Kidney (tissue), 14 donors: ENCODE measurements around the gene NPHP4. TPM values are rescaled to one million over a fixed set of nuclear protein-coding genes. Genes with fewer than 3 reads are reported as not detected.
A peak's percentile ranks its signal among the peaks of the same experiment; 100 is the strongest.

Source experiments
- DNase-seq, 5 donors: peaks; one replicate each; pipeline ENCODE4 v3.0.0-alpha.2; 2013 to 2020
- FAIRE-seq: peaks from 2 replicates; lab custom pipeline; 2012; peaks lifted over from hg19 to GRCh38; lab: Jason Lieb, UNC
- H3K27ac ChIP-seq, 2 donors: one replicate each; pipeline ENCODE4 v1.7.0; 2013; ENCODE audit warnings: low read depth in 2 of 2, low read length in 2 of 2, inconsistent platforms in 1 of 2
- H3K27me3 ChIP-seq: one replicate; pipeline ENCODE4 v1.7.1; 2013; ENCODE audit warnings: low read length, inconsistent platforms; ENCODE audit not compliant: control insufficient read depth, insufficient read depth
- H3K36me3 ChIP-seq, 3 donors: one replicate each; pipeline versions ENCODE4 v1.7.0 to v1.7.1; 2013; ENCODE audit warnings: low read length in 3 of 3, control low read depth in 1 of 3, inconsistent platforms in 1 of 3; ENCODE audit not compliant: insufficient read depth in 3 of 3, control insufficient read depth in 2 of 3
- H3K4me1 ChIP-seq, 3 donors: one replicate each; pipeline versions ENCODE4 v1.7.0 to v1.7.1; 2013; ENCODE audit warnings: low read length in 3 of 3, inconsistent platforms in 1 of 3, low read depth in 1 of 3; ENCODE audit not compliant: control insufficient read depth in 2 of 3, insufficient read depth in 2 of 3
- H3K4me3 ChIP-seq, 3 donors: one replicate each; pipeline versions ENCODE4 v1.7.0 to v1.8.1; 2013; ENCODE audit warnings: low read length in 3 of 3, control low read depth in 1 of 3, inconsistent platforms in 1 of 3
- H3K9ac ChIP-seq, 3 donors: one replicate each; pipeline versions ENCODE4 v1.7.0 to v1.7.1; 2013; ENCODE audit warnings: low read length in 3 of 3, control low read depth in 1 of 3, inconsistent platforms in 1 of 3
- H3K9me3 ChIP-seq, 3 donors: one replicate each; pipeline versions ENCODE4 v1.7.0 to v1.7.1; 2013; ENCODE audit warnings: low read length in 3 of 3, control low read depth in 1 of 3, inconsistent platforms in 1 of 3; ENCODE audit not compliant: control insufficient read depth in 2 of 3, insufficient read depth in 1 of 3
- intact Hi-C: fragments of 100-400 bp; cut with DNase I; formaldehyde crosslinking; loops from one replicate; pipeline ENCODE4 v1.11.1; 2022
- polyA plus RNA-seq: library from polyadenylated mRNA; stranded (reverse); fragments of 350-450 nt; fragmentation: Illumina TruSeq; extraction: RNeasy Lipid Tissue Mini Kit (QIAGEN cat#74804); gene quantifications from one replicate; pipeline ENCODE4 v1.2.3, GENCODE V29; 2014; ENCODE audit warnings: low read depth, low replicate concordance; ENCODE audit not compliant: insufficient read depth
- total RNA-seq: library from RNA; stranded (reverse); fragmentation: NEBNext Ultra II Directional; extraction: Animal tissue kit (Norgen Biotek cat#: 25700); gene quantifications from one replicate; pipeline ENCODE4 v1.2.1, GENCODE V29; 2021
- TF ChIP-seq, protein P1 (sequence below): IDR thresholded peaks from 3 replicates; pipeline ENCODE4 v1.5.1; 2012; ENCODE audit warnings: mild to moderate bottlenecking, moderate library complexity, borderline replicate concordance; ENCODE audit not compliant: insufficient read depth; ENCODE audit errors: extremely low read depth
- donor health status: control.
- donor health status: control.
- donor health status: control.
- donor health status: control.
- donor health status: control.
- donor health status: DM: yes; HTN: yes; CAD: no.
- donor health status: Normal renal cell carcinoma (clear cell type).

Gene NPHP4
- total and polyA plus RNA-seq, 2 donors from 2014 or later: 2.9 to 16.1 TPM

DNA sequence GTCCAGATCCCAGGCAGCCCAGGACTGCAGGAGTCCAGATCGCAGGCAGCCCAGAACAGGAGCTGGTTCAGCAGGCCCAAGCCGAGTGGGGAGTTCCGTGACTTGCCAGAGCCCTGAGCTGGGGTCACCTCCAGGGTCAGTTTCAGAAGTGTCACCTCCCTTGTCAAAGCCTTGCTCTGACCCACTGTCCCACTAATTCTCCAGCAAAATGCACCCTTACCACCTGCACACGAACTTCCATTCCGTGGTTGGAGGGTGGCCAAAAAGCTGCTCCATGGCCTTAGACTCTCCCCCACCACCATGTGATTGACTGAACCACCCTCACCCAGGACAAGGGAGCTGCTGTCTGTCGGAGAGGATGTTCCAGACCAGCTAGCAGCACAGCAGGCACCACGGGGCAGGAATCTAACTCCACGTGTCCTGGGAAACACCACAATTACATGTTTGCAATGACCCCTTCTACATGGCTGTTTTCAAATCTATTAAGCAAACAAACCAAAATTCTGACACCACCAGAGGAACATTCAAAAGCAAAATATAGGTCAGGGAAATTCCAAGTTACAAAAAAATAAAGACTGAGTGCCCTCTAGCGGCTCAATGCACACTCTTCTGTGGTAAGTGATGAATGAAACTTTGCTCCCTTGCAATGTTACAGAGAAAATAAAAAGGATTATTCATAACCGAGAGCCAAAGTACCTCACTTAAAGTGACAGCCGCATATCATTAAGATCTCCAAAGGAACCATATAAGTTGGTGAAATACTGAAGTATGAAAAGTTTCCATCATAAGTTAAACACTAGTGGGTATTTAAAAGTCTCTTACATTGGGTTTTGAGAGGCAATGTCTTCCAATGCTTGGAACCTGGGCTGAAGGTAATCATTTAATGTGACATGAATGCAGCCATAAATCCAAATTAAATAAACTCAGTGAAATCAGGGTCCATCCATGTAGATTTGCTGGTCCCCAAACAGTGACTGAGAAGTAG lies 76.3 kb downstream of the NPHP4 start:
- intact Hi-C loops: no loop called here
- H3K4me1 ChIP-seq: peaks cover 0 to 8% (median 8%) of the 10 kb centered on the region in 3 donors
- H3K4me3 ChIP-seq: no peak overlapping the region
- no peaks in the 10 kb centered on the region for H3K9me3 ChIP-seq
- no peak overlapping the region for H3K9ac ChIP-seq
- H3K27me3 ChIP-seq: no peaks in the 10 kb centered on the region
- peak; percentile 78 for FAIRE-seq
- H3K36me3 ChIP-seq: no peaks in the 10 kb centered on the region
- TF ChIP-seq, protein P1, sequence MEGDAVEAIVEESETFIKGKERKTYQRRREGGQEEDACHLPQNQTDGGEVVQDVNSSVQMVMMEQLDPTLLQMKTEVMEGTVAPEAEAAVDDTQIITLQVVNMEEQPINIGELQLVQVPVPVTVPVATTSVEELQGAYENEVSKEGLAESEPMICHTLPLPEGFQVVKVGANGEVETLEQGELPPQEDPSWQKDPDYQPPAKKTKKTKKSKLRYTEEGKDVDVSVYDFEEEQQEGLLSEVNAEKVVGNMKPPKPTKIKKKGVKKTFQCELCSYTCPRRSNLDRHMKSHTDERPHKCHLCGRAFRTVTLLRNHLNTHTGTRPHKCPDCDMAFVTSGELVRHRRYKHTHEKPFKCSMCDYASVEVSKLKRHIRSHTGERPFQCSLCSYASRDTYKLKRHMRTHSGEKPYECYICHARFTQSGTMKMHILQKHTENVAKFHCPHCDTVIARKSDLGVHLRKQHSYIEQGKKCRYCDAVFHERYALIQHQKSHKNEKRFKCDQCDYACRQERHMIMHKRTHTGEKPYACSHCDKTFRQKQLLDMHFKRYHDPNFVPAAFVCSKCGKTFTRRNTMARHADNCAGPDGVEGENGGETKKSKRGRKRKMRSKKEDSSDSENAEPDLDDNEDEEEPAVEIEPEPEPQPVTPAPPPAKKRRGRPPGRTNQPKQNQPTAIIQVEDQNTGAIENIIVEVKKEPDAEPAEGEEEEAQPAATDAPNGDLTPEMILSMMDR: peak; percentile 56
- peak in 2 of 5 donors; percentile 48 to 66 for DNase-seq
- no peak overlapping the region for H3K27ac ChIP-seq

- H3K36me3 ChIP-seq: no peaks in the 10 kb centered on the region
- no peaks in the 10 kb centered on the region for H3K27me3 ChIP-seq
- H3K9ac ChIP-seq: no peak overlapping the region
- H3K4me1 ChIP-seq: peaks cover 0 to 8% (median 8%) of the 10 kb centered on the region in 3 donors
- no peaks in the 10 kb centered on the region for H3K9me3 ChIP-seq
- no peak overlapping the region for H3K4me3 ChIP-seq
- intact Hi-C loops: no loop called here
- no peak overlapping the region for H3K27ac ChIP-seq
- peak in 2 of 5 donors; percentile 27 to 47 for DNase-seq
- FAIRE-seq: no peak
- TF ChIP-seq, protein P1: no peak
These were observed 77.4 kb downstream of the NPHP4 start for GRCh38 chr1:5914676-5915365.

- Histone ChIP-seq H3K4me1 (peaks cover 0 to 8% (median 8%) of the 10 kb centered on the region in 3 donors), H3K4me3 (no peak overlapping the region), H3K9ac (no peak overlapping the region), H3K9me3 (no peaks in the 10 kb centered on the region), H3K27ac (no peak overlapping the region), H3K27me3 (no peaks in the 10 kb centered on the region), H3K36me3 (no peaks in the 10 kb centered on the region)
- intact Hi-C loops: no loop called here
- TF ChIP-seq, protein P1: no peak
- no peak for FAIRE-seq
- DNase-seq: no peak
These were observed 78.3 kb downstream of the NPHP4 start for GRCh38 chr1:5913876-5914275.
